Fibroblast of lung (primary cell): ENCODE results near the gene CAMK2B. TPM values are rescaled to one million over a fixed set of nuclear protein-coding genes. Genes with fewer than 3 reads are reported as not detected.

Experiments
- DNase-seq, 2 donors: peaks; one replicate each; pipeline versions ENCODE4 v3.0.0 to v3.0.0-alpha.2; 2010; ENCODE audit warnings: low read depth in 2 of 2
- H2AFZ ChIP-seq: 2 replicates; pipeline ENCODE4 v1.5.1; 2012; ENCODE audit warnings: low read length, control low read depth, inconsistent platforms
- H3K27ac ChIP-seq: 2 replicates; pipeline ENCODE4 v1.5.1; 2011; ENCODE audit warnings: low read length, control low read depth; ENCODE audit not compliant: insufficient read depth
- H3K27me3 ChIP-seq: 2 replicates; pipeline ENCODE4 v1.5.1; 2011; ENCODE audit warnings: mild to moderate bottlenecking, low read length; ENCODE audit not compliant: control insufficient read depth, insufficient read depth
- H3K36me3 ChIP-seq: 2 replicates; pipeline ENCODE4 v1.5.1; 2011; ENCODE audit warnings: low read length; ENCODE audit not compliant: control insufficient read depth, insufficient read depth
- H3K4me1 ChIP-seq: 2 replicates; pipeline ENCODE4 v1.5.1; 2011; ENCODE audit warnings: low read length; ENCODE audit not compliant: control insufficient read depth, insufficient read depth; ENCODE audit errors: extremely low read depth
- H3K4me2 ChIP-seq: 2 replicates; pipeline ENCODE4 v1.5.1; 2011; ENCODE audit warnings: low read length, control low read depth; ENCODE audit not compliant: insufficient read depth; ENCODE audit errors: extremely low read depth
- H3K4me3 ChIP-seq, 4 experiments: fragments of 200-600 bp in 1 of 4; sonication (generic) in 1 of 4; replicated peaks in 1 of 4; 2 replicates each; pipeline ENCODE4 v1.5.1; 2011 to 2016; ENCODE audit warnings: low read length in 4 of 4, low read depth in 3 of 4, mild to moderate bottlenecking in 3 of 4, control low read depth in 2 of 4, inconsistent platforms in 1 of 4, mixed read lengths in 1 of 4; ENCODE audit not compliant: insufficient read depth in 1 of 4; ENCODE audit errors: control extremely low read depth in 1 of 4
- H3K79me2 ChIP-seq: 2 replicates; pipeline ENCODE4 v1.5.1; 2012; ENCODE audit warnings: mild to moderate bottlenecking, low read length, inconsistent platforms; ENCODE audit not compliant: control insufficient read depth, insufficient read depth
- H3K9ac ChIP-seq: 2 replicates; pipeline ENCODE4 v1.5.1; 2011; ENCODE audit warnings: mild to moderate bottlenecking, low read length, control low read depth; ENCODE audit not compliant: insufficient read depth
- H3K9me3 ChIP-seq: 2 replicates; pipeline ENCODE4 v1.5.1; 2012; ENCODE audit warnings: low read depth, low read length; ENCODE audit not compliant: control insufficient read depth, insufficient read depth
- H4K20me1 ChIP-seq: 2 replicates; pipeline ENCODE4 v1.5.1; 2011; ENCODE audit warnings: low read length; ENCODE audit not compliant: control insufficient read depth, insufficient read depth; ENCODE audit errors: extremely low read depth
- CTCF ChIP-seq, 2 donors: IDR thresholded peaks in 1 of 2; conservative IDR thresholded peaks in 1 of 2; 1 replicate in 1 of 2; 2 replicates in 1 of 2; pipeline ENCODE4 v1.5.1; 2011 to 2012; ENCODE audit warnings: low read length in 2 of 2, control low read depth in 1 of 2, inconsistent platforms in 1 of 2, low read depth in 1 of 2, mild to moderate bottlenecking in 1 of 2
- EZH2 ChIP-seq: IDR thresholded peaks from 2 replicates; pipeline ENCODE4 v1.5.1; 2012; ENCODE audit warnings: low read length, control low read depth, mild to moderate bottlenecking; ENCODE audit errors: missing control alignments
- polyA plus RNA-seq, 2 donors: library from polyadenylated mRNA; depleted of rRNA in 1 of 2; stranded (reverse) in 1 of 2; unstranded in 1 of 2; fragments of >200 nt; gene quantifications; 2 replicates each; pipeline ENCODE4 v1.2.1, GENCODE V29; 2011 to 2012; ENCODE audit warnings: missing spikeins in 1 of 2
- total RNA-seq: library from RNA; depleted of rRNA; stranded (reverse); fragments of >200 nt; gene quantifications from 2 replicates; pipeline ENCODE4 v1.2.1, GENCODE V29; 2014

CAMK2B gene
- total and polyA plus RNA-seq, 2 donors (not counting 1 experiment from before 2014, with no cell fraction given), result 0.06 to 0.17 TPM

GRCh38 chr7:44223362-44224079 is 101.9 kb downstream of the CAMK2B start:
- DNase-seq, result no peak
- Histone ChIP-seq H2AFZ (no peak overlapping the region), H4K20me1 (no peaks in the 10 kb centered on the region), H3K79me2 (no peaks in the 10 kb centered on the region), H3K4me2 (no peak overlapping the region), H3K27ac (no peak overlapping the region), H3K4me3 (no peak overlapping the region), H3K9ac (no peak overlapping the region), H3K36me3 (no peaks in the 10 kb centered on the region), H3K27me3 (peaks cover 19% of the 10 kb centered on the region), H3K4me1 (no peaks in the 10 kb centered on the region), H3K9me3 (no peaks in the 10 kb centered on the region)
- TF ChIP-seq EZH2 (no peak), CTCF (conservative IDR thresholded peaks at IDR 0.05 in 1 of 2, IDR thresholded peaks at IDR 0.05 in 1 of 2; ENCODE audit: low read depth in 1 of 2, low read length in 2 of 2) (no peak)

DNA sequence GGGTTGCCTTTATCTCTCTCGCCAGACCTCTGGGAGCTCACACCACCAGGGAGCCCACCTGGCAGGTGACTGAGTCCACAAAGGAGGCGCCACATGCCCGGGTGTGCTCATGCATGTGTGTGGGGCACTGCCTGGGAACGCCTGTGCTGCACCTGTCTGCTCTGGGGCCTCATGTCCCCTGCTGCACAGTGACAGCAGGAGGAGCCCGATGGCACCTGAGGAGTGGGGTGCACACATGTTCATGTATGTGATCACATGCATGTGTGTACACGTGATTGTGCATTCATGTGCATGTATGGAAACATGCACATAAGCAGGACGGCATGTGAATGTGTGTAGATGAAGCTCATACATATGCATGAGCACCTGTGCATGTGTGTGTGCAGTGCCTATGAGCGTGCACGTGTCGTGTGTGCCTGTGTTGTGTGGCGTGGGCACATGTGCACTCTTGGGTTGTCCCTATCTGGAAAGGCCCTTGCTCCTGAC is 102.6 kb downstream of the CAMK2B start:
- Histone ChIP-seq H3K36me3 (no peaks in the 10 kb centered on the region), H3K27ac (no peak overlapping the region), H4K20me1 (no peaks in the 10 kb centered on the region), H3K27me3 (peaks cover 19% of the 10 kb centered on the region), H3K4me2 (no peak overlapping the region), H3K9me3 (no peaks in the 10 kb centered on the region), H3K79me2 (no peaks in the 10 kb centered on the region), H2AFZ (no peak overlapping the region), H3K9ac (no peak overlapping the region), H3K4me1 (no peaks in the 10 kb centered on the region), H3K4me3 (no peak overlapping the region)
- no peak for DNase-seq
- TF ChIP-seq EZH2 (no peak), CTCF (conservative IDR thresholded peaks at IDR 0.05 in 1 of 2, IDR thresholded peaks at IDR 0.05 in 1 of 2; ENCODE audit: low read depth in 1 of 2, low read length in 2 of 2) (no peak)

DNA sequence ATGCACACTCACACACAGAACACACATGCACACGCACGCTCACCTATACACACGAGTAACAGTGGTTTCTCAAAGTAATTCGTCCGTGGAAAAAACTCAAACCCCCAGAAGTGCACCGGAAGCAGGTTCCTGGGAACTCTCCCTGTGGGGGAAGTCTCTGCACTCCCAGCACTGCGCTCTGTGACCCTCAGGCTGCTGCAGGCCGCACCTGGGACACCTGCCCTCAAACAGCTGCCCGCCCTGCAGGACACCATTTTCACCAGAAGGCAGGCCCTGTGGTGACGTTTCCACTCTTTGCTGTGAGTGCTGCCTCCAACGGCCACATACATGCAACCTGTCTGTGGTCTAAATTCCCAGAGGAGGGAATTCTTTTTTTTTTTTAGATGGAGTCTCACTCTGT is 103.3 kb downstream of the CAMK2B start:
- no peak for DNase-seq
- Histone ChIP-seq H3K4me3 (no peak overlapping the region), H3K36me3 (no peaks in the 10 kb centered on the region), H3K9ac (no peak overlapping the region), H4K20me1 (no peaks in the 10 kb centered on the region), H3K79me2 (no peaks in the 10 kb centered on the region), H3K4me1 (no peaks in the 10 kb centered on the region), H2AFZ (no peak overlapping the region), H3K27ac (no peak overlapping the region), H3K9me3 (no peaks in the 10 kb centered on the region), H3K4me2 (no peak overlapping the region), H3K27me3 (peaks cover 19% of the 10 kb centered on the region)
- TF ChIP-seq EZH2 (no peak), CTCF (conservative IDR thresholded peaks at IDR 0.05 in 1 of 2, IDR thresholded peaks at IDR 0.05 in 1 of 2; ENCODE audit: low read depth in 1 of 2, low read length in 2 of 2) (no peak)
